RWPE2 (cell line): ENCODE results near the gene SCYL2.
"Not testable (repeated sequence)": the region's sequence is repeated elsewhere in the genome, so short reads cannot be mapped to it uniquely, and the experiment has no call there.

Experiments
- ATAC-seq: fragments of 200-7000 bp; cut with Tn5 transposase; 3 replicates; pipeline ENCODE4 v1.9.1; 2021; ENCODE audit warnings: low read depth
- DNase-seq: peaks from one replicate; pipeline ENCODE4 v3.0.0-alpha.2; 2020; ENCODE audit warnings: low spot score
- H3K27ac ChIP-seq: fragments of 450-650 bp; 2 replicates; pipeline ENCODE4 v1.5.1; 2017; ENCODE audit warnings: mild to moderate bottlenecking; ENCODE audit not compliant: poor library complexity, severe bottlenecking
- H3K27me3 ChIP-seq: fragments of 250-450 bp; sonication (Bioruptor Pico); 2 replicates; pipeline ENCODE4 v1.5.1; 2021; ENCODE audit warnings: mild to moderate bottlenecking, moderate library complexity; ENCODE audit not compliant: insufficient read depth, poor library complexity, severe bottlenecking
- H3K36me3 ChIP-seq: fragments of 250-450 bp; sonication (Bioruptor Pico); 2 replicates; pipeline ENCODE4 v1.5.1; 2020; ENCODE audit warnings: low read depth, mild to moderate bottlenecking, moderate library complexity
- H3K4me1 ChIP-seq: fragments of 250-450 bp; sonication (Bioruptor Pico); 2 replicates; pipeline ENCODE4 v1.5.1; 2021; ENCODE audit warnings: mild to moderate bottlenecking, moderate library complexity; ENCODE audit not compliant: insufficient read depth, poor library complexity, severe bottlenecking
- H3K4me3 ChIP-seq: fragments of 250-450 bp; sonication (Bioruptor Pico); 2 replicates; pipeline ENCODE4 v1.5.1; 2021; ENCODE audit warnings: mild to moderate bottlenecking, moderate library complexity; ENCODE audit not compliant: severe bottlenecking
- H3K9me3 ChIP-seq: fragments of 250-450 bp; sonication (Bioruptor Pico); 2 replicates; pipeline ENCODE4 v1.5.1; 2021; ENCODE audit warnings: mild to moderate bottlenecking, moderate library complexity; ENCODE audit not compliant: severe bottlenecking
- TF ChIP-seq, protein P1 (sequence below): fragments of 450-650 bp; IDR thresholded peaks from one replicate; pipeline ENCODE4 v1.5.1; 2017; ENCODE audit warnings: mild to moderate bottlenecking, moderate library complexity; ENCODE audit not compliant: poor library complexity, severe bottlenecking

Gene SCYL2

DNA sequence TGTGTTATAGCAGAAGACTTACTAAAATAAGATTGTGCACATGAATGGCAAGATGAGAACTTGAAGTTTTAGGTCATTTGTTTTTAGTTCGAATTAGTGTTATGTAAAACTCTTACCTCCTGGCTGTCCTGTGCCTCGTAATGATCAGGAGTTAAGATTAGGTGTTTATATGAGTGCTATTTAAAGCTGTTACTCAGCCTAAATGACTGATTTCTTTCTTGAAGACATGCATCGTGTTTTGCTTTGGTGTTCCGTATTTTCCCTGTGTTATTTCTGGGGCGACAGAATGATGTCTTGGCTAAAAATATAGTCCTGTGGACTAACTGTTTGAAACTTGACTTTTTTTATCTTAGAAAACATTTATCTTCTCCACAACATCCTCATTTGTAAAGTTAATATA is 22.1 kb downstream of the SCYL2 start:
- H3K9me3 ChIP-seq: no peaks in the 10 kb centered on the region
- H3K4me1 ChIP-seq: no peaks in the 10 kb centered on the region
- TF ChIP-seq, protein P1, sequence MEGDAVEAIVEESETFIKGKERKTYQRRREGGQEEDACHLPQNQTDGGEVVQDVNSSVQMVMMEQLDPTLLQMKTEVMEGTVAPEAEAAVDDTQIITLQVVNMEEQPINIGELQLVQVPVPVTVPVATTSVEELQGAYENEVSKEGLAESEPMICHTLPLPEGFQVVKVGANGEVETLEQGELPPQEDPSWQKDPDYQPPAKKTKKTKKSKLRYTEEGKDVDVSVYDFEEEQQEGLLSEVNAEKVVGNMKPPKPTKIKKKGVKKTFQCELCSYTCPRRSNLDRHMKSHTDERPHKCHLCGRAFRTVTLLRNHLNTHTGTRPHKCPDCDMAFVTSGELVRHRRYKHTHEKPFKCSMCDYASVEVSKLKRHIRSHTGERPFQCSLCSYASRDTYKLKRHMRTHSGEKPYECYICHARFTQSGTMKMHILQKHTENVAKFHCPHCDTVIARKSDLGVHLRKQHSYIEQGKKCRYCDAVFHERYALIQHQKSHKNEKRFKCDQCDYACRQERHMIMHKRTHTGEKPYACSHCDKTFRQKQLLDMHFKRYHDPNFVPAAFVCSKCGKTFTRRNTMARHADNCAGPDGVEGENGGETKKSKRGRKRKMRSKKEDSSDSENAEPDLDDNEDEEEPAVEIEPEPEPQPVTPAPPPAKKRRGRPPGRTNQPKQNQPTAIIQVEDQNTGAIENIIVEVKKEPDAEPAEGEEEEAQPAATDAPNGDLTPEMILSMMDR: no peak
- H3K27me3 ChIP-seq: no peaks in the 10 kb centered on the region
- H3K27ac ChIP-seq: no peak overlapping the region
- H3K4me3 ChIP-seq: no peak overlapping the region
- no peak for DNase-seq
- ATAC-seq: no peak
- H3K36me3 ChIP-seq: peaks cover 22% of the 10 kb centered on the region

DNA sequence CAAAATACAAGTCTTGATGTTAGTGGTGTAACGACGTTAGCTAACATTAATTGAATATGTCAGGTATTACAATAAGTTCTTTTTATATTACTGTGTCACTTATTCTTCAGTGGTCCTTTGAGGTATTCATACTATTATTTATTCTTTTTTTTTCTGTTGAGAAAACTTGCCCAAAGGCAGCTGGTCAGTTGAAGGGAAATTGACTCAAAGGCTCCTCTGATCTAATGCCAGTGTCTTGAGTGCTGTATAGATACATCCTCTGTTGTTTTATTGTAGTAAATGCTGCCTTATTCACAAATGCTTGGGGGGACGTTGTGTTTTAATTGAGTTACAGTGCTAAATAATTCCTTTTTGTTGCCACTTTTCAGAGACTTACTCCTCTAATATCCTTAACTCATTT is 23.0 kb downstream of the SCYL2 start:
- Histone ChIP-seq H3K9me3 (no peaks in the 10 kb centered on the region), H3K27ac (no peak overlapping the region), H3K4me3 (no peak overlapping the region), H3K27me3 (no peaks in the 10 kb centered on the region), H3K36me3 (peaks cover 17% of the 10 kb centered on the region), H3K4me1 (no peaks in the 10 kb centered on the region)
- DNase-seq: no peak
- TF ChIP-seq, protein P1: no peak
- no peak for ATAC-seq

DNA sequence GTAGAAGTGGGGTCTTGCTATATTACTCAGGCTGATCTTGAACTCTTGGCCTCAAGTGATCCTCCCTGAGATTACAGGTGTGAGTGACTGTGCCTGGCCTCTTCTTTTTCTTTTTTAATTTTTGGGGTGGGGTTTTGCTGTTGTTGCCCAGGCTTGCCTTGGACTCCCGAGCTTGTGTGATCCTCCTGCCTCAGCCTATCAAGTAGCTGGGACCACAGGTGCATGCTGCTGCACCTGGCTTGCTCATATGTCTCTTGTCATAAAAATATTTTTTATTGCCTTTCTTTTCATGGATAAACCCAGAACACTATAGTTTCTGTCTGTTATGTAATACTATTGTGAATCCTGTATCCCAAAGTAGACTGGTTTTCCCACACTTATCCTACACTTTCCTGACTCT is 26.0 kb downstream of the SCYL2 start:
- H3K36me3 ChIP-seq: peaks cover 17% of the 10 kb centered on the region

DNA sequence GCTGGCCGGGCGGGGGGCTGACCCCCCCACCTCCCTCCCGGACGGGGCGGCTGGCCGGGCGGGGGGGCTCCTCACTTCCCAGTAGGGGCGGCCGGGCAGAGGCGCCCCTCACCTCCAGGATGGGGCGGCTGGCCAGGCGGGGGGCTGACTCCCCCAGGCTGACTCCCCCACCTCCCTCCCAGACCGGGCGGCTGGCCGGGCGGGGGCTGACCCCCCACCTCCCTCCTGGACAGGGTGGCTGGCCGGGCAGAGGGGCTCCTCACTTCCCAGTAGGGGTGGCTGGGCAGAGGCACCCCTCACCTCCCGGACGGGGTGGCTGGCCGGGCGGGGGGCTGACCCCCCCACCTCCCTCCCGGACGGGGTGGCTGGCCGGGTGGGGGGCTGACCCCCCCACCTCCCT is 27.4 kb downstream of the SCYL2 start:
- H3K27ac ChIP-seq, H3K9me3 ChIP-seq, H3K4me3 ChIP-seq, H3K4me1 ChIP-seq, H3K27me3 ChIP-seq, DNase-seq, ATAC-seq: not testable (repeated sequence)
- peaks cover 27% of the 10 kb centered on the region for H3K36me3 ChIP-seq

More for the DNA sequence above, 26.0 kb downstream of the SCYL2 start:
- DNase-seq (no peak), ATAC-seq (no peak)
- Histone ChIP-seq H3K27me3 (no peaks in the 10 kb centered on the region), H3K4me1 (no peaks in the 10 kb centered on the region), H3K9me3 (no peaks in the 10 kb centered on the region), H3K4me3 (no peak overlapping the region), H3K27ac (no peak overlapping the region)
- TF ChIP-seq, protein P1: no peak

DNA sequence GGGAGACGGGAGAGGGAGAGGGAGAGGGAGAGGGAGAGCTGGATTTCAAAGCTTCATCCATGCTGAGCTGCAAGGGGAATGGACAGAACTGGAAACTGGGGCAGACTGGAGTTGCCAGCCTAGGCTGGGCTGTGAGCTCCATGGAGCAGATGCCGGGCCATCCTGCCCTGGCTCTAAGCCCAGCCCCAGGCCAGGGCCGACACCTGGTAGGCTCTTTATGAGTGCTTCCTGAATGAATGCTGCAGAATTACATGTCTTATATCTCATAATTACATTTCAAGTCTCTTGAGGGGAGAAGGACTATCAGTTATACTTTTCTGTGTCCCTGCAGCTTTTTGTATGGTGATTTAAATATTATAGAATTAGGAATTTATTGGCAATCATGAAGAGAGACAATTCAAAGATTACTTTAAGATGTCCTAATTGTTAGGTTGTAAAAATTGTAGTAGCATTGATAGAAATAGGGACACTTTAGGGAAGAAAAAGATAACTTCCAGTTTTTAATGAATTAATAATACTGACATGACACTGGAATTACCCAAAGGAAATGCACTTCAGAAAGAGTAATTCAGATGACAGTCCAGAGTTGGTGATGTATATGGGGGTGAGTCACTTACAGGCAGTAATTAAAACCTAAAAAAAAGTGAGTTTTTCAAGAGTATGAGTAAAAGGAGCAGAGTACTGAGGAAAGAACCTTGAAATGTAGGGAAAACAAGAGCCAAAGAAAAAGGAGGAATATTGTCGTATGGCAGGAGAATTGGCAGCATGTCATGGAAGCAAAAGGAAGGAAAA is 29.0 kb downstream of the SCYL2 start:
- DNase-seq (no peak), ATAC-seq (no peak)
- no peak overlapping the region for H3K27ac ChIP-seq
- H3K4me1 ChIP-seq: no peaks in the 10 kb centered on the region
- TF ChIP-seq, protein P1: no peak
- H3K27me3 ChIP-seq: no peaks in the 10 kb centered on the region
- peaks cover 43% of the 10 kb centered on the region for H3K36me3 ChIP-seq
- no peaks in the 10 kb centered on the region for H3K9me3 ChIP-seq
- no peak overlapping the region for H3K4me3 ChIP-seq
